Fibroblast of mammary gland (primary cell): ENCODE measurements around the gene L2HGDH.

Experiments used
- DNase-seq: peaks from one replicate; pipeline ENCODE4 v3.0.0-alpha.2; 2010; ENCODE audit warnings: low read depth
- H3K4me3 ChIP-seq: 2 replicates; pipeline ENCODE4 v1.5.1; 2011; ENCODE audit warnings: low read depth, mild to moderate bottlenecking, low read length, moderate library complexity; ENCODE audit not compliant: control insufficient read depth
- TF ChIP-seq, protein P1 (sequence below): conservative IDR thresholded peaks from 2 replicates; pipeline ENCODE4 v1.5.1; 2011; ENCODE audit warnings: low read depth, low read length, inconsistent platforms; ENCODE audit not compliant: control insufficient read depth, insufficient read depth

Gene L2HGDH

DNA sequence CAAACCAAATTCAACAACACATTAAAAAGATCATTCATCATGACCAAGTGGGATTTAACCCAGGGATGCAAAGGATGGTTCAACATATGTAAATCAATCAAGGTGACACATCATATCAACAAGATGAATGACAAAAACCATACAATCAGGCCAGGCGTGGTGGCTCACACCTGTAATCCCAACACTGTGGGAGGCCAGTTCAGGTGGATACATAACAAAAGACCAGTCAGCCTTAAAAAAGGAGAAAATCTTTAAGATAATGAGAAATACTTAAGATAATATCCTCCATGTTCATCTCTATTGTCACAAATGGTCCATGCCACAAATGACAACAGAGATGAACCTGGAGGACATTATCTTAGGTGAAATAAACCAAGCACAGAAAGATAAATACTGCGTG is 12.4 kb downstream of the L2HGDH start:
- no peak for DNase-seq
- H3K4me3 ChIP-seq, result no peak overlapping the region
- TF ChIP-seq, protein P1, sequence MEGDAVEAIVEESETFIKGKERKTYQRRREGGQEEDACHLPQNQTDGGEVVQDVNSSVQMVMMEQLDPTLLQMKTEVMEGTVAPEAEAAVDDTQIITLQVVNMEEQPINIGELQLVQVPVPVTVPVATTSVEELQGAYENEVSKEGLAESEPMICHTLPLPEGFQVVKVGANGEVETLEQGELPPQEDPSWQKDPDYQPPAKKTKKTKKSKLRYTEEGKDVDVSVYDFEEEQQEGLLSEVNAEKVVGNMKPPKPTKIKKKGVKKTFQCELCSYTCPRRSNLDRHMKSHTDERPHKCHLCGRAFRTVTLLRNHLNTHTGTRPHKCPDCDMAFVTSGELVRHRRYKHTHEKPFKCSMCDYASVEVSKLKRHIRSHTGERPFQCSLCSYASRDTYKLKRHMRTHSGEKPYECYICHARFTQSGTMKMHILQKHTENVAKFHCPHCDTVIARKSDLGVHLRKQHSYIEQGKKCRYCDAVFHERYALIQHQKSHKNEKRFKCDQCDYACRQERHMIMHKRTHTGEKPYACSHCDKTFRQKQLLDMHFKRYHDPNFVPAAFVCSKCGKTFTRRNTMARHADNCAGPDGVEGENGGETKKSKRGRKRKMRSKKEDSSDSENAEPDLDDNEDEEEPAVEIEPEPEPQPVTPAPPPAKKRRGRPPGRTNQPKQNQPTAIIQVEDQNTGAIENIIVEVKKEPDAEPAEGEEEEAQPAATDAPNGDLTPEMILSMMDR, result no peak

DNA sequence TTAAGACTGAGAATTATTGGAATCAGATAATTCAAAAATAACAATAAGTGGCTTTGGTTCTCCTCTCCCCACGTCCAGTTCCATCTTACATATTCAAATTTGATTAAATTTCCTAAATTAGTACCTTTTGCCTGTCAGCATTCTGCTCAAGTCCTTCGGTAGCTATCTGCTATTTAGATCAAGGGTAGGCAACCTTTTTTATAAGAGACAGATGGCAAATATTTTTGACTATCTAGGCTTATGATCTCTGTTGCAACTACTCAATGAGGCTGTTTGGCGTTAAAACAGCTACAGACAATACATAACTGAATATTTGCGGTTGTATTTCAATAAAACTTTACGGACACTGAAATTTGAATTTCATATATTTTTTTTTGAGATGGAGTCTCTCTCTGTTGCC is 21.7 kb downstream of the L2HGDH start:
- no peak for DNase-seq

DNA sequence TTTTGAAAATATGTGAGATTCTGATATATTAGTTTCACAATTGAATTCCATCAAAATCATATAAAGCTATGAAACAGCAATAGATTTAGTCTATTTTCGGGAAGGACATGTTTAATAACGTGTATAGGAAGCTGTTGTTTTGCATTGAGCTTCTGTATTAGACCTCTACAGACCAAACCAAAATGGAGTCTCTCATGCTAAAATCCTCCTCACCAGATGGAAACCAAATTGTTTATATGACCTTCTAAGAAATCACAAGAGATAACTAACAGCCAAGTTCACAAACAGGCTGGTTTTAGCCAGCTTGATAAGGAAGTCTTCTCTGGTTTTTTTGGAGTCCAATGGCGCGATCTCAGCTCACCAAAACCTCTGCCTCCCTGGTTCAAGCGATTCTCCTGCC is 23.9 kb downstream of the L2HGDH start:
- TF ChIP-seq, protein P1, result no peak
- no peak for DNase-seq
- no peak overlapping the region for H3K4me3 ChIP-seq

More for the DNA sequence above, 21.7 kb downstream of the L2HGDH start:
- no peak overlapping the region for H3K4me3 ChIP-seq
- TF ChIP-seq, protein P1, result no peak

DNA sequence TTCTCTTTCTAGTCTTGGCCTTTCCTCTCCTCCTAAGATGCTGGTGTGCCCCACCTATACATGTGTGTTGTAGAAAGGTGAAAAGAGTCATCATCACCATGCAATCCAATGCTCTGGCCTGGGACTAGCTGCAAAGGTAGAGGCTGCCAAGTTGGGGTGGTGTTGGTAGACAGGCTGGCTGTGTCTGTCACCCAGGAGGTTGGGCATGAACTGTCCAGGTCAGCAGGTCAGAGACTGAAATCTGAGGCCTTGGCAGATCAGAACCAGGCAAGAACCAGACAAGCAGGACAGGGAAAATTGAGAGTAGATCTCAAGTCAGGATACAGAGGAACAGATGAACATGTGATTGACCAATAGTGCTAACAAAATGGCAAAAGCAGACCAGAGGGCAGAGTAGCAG is 26.2 kb downstream of the L2HGDH start:
- DNase-seq, result no peak
- TF ChIP-seq, protein P1, result no peak
- H3K4me3 ChIP-seq, result no peak overlapping the region

DNA sequence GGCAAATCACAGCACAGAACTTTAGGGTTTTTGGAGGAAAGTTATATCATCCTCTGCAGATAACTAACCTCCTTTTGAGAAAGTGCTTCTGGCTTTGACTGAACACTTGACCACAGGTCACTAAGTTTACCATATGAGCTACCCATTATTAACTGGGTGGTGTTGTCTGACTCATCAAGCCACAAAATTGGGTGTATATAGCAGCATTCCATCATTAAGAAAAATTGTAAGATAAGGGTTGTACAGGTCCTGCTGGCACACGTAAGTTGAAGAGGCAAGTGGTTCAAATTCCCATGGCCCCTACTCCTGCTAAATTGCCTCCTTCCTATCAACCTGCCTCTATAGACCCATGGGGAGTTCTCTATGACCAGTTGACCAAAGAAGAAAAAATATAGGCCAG is 39.5 kb downstream of the L2HGDH start:
- no peak for DNase-seq
- no peak overlapping the region for H3K4me3 ChIP-seq
- TF ChIP-seq, protein P1, result no peak

DNA sequence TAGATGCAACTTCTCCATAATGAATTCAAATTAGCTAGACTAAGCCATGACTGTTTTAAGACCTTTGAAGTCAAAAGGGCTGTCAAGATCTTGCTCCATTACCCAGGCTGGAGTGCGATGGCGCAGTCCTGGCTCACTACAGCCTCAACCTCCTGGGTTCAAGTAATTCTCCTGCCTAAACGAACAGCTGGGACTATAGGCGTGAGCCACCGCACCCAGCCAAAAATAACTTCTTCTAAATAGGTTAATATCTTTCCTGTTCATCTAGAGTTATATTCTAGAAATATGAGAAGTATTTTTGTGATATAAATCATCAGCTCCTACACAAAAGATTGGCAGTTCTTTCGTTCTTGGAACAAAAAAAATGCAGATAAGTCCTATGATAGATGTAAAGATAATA is 41.1 kb downstream of the L2HGDH start:
- H3K4me3 ChIP-seq, result no peak overlapping the region
- no peak for DNase-seq
- TF ChIP-seq, protein P1, result no peak

DNA sequence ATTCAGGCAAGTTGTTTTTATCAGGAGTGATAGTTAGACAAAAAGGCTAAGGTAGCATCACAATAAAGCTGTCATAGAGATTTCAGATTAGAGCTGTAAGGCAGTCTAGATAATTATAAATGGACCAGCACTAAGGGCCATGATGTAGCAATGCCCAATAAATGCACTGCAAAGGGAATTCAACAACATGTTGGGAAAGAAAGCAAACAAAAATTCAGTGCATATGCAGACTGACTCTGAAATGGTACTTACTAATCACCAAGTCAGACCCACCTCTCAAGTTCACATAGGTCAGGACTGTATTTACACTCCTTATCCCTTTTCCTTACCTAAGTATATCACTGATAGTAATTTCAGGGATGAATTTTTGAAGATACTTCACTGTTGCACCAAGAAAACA is 47.0 kb downstream of the L2HGDH start:
- TF ChIP-seq, protein P1, result no peak
- no peak for DNase-seq
- no peak overlapping the region for H3K4me3 ChIP-seq
